NB4 (cell line): ENCODE measurements around the gene NR3C2.

Experiments
- DNase-seq: peaks from one replicate; pipeline ENCODE4 v3.0.0; 2010; ENCODE audit warnings: low read depth
- H3K4me3 ChIP-seq: one replicate; pipeline ENCODE4 v1.5.1; 2011; ENCODE audit warnings: mild to moderate bottlenecking, low read depth, low read length, moderate library complexity
- CTCF ChIP-seq: IDR thresholded peaks from one replicate; pipeline ENCODE4 v1.5.1; 2012; ENCODE audit warnings: low read depth, low read length
- MAX ChIP-seq: IDR thresholded peaks from 2 replicates; pipeline ENCODE4 v1.6.1; 2011; ENCODE audit warnings: low read depth, low read length
- MYC ChIP-seq: IDR thresholded peaks from 2 replicates; pipeline ENCODE4 v1.6.1; 2011; ENCODE audit warnings: low read depth, low read length
- POLR2A ChIP-seq: IDR thresholded peaks from 2 replicates; pipeline ENCODE4 v1.6.1; 2011; ENCODE audit warnings: mild to moderate bottlenecking; ENCODE audit not compliant: insufficient read length; ENCODE audit errors: extremely low read depth

NR3C2 gene

GRCh38 chr4:148072789-148073188, 369.4 kb downstream of the NR3C2 start:
- no peak for DNase-seq
- H3K4me3 ChIP-seq: no peak overlapping the region
- no peak for TF ChIP-seq MYC
- TF ChIP-seq MAX: no peak
- no peak for TF ChIP-seq POLR2A
- TF ChIP-seq CTCF: no peak

GRCh38 chr4:148071009-148071408, 371.2 kb downstream of the NR3C2 start:
- TF ChIP-seq MAX: no peak
- no peak for TF ChIP-seq MYC
- no peak for TF ChIP-seq POLR2A
- no peak for TF ChIP-seq CTCF
- DNase-seq: no peak
- H3K4me3 ChIP-seq: no peak overlapping the region

GRCh38 chr4:148069895-148070178, 372.4 kb downstream of the NR3C2 start:
- no peak for DNase-seq
- TF ChIP-seq MYC (no peak), CTCF (no peak), MAX (no peak), POLR2A (no peak)
- no peak overlapping the region for H3K4me3 ChIP-seq

- TF ChIP-seq POLR2A (no peak), MYC (no peak), CTCF (no peak), MAX (no peak)
- no peak for DNase-seq
- H3K4me3 ChIP-seq: no peak overlapping the region
These were observed 372.9 kb downstream of the NR3C2 start for GRCh38 chr4:148069086-148069894.

- no peak for DNase-seq
- no peak for TF ChIP-seq MAX
- no peak for TF ChIP-seq POLR2A
- no peak for TF ChIP-seq MYC
- TF ChIP-seq CTCF: no peak
- H3K4me3 ChIP-seq: no peak overlapping the region
These were observed 373.9 kb downstream of the NR3C2 start for GRCh38 chr4:148068065-148068911.
